Measurements from ENCODE around the gene SMCHD1. TPM values are rescaled to one million over a fixed set of nuclear protein-coding genes. Genes with fewer than 3 reads are reported as not detected.
"Not testable (repeated sequence)": the region's sequence is repeated elsewhere in the genome, so short reads cannot be mapped to it uniquely, and the experiment has no call there.

Gene SMCHD1
- total RNA-seq, 1 donor from 2014 or later, result 71.2 TPM

DNA sequence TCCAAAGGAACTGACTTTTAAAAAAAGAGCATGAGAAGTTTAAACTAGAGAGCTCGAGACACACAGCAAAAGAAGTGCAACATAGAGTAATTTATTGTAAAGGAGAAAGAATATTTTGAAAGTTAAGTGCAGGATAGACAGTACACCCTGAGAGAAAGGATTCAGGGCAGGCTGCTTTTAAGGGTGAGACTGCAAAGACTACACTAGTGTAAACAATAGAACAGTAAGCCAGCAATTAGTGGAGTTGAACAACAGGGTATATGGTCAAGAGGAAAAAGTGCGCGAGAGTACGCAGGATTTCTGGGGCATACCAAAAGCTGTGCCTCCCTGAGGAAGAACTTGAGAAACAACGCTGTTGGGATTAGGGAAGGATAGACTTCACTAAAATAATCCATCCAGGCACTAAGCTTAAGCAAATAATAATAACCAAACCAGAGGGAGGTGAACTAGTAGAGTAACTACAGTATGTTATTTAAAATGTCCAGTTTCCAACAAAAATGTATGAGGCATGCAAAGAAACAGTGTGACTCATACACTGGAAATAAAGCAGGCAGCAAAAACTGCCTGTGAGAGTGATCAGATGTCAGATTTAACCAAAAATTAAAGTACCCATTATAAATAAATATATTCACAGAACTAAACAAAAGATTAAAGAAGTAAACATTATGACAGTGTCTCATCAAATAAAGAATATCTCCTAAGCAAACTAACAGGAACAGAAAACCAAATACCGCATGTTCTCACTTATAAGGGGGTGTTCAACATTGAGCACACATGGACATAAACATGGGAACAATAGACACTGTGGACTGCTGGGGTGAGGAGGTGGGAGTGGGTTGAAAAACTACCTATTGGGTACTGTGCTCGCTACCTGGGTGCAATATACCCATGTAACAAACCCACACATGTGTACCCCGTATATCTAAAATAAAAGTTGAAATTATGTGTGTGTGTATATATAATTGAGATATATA is 150.7 kb downstream of the SMCHD1 start:
- Mint-ChIP-seq H3K27me3 (ENCODE audit: low read depth) (no peaks in the 10 kb centered on the region), H3K36me3 (peaks cover 9% of the 10 kb centered on the region)

GRCh38 chr18:2808640-2809039 is 153.1 kb downstream of the SMCHD1 start:
- DNase-seq (ENCODE audit: low spot score in 2 of 2, unreplicated experiment in 2 of 2); H3K27me3 Mint-ChIP-seq (ENCODE audit: low read depth); H3K4me1 Mint-ChIP-seq; H3K27ac Mint-ChIP-seq; H3K4me3 Mint-ChIP-seq; H3K36me3 Mint-ChIP-seq: not testable (repeated sequence)
- H3K9me3 Mint-ChIP-seq, result peaks cover 40% of the 10 kb centered on the region

More for the DNA sequence above, 150.7 kb downstream of the SMCHD1 start:
- Mint-ChIP-seq H3K9me3 (peaks cover 18% of the 10 kb centered on the region), H3K27ac (no peak overlapping the region), H3K4me1 (no peaks in the 10 kb centered on the region), H3K4me3 (no peak overlapping the region)
- DNase-seq (ENCODE audit: low spot score in 2 of 2, unreplicated experiment in 2 of 2), result no peak
- TF ChIP-seq, protein P1, sequence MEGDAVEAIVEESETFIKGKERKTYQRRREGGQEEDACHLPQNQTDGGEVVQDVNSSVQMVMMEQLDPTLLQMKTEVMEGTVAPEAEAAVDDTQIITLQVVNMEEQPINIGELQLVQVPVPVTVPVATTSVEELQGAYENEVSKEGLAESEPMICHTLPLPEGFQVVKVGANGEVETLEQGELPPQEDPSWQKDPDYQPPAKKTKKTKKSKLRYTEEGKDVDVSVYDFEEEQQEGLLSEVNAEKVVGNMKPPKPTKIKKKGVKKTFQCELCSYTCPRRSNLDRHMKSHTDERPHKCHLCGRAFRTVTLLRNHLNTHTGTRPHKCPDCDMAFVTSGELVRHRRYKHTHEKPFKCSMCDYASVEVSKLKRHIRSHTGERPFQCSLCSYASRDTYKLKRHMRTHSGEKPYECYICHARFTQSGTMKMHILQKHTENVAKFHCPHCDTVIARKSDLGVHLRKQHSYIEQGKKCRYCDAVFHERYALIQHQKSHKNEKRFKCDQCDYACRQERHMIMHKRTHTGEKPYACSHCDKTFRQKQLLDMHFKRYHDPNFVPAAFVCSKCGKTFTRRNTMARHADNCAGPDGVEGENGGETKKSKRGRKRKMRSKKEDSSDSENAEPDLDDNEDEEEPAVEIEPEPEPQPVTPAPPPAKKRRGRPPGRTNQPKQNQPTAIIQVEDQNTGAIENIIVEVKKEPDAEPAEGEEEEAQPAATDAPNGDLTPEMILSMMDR (IDR thresholded peaks at IDR 0.05; ENCODE audit: unreplicated experiment), result no peak

DNA sequence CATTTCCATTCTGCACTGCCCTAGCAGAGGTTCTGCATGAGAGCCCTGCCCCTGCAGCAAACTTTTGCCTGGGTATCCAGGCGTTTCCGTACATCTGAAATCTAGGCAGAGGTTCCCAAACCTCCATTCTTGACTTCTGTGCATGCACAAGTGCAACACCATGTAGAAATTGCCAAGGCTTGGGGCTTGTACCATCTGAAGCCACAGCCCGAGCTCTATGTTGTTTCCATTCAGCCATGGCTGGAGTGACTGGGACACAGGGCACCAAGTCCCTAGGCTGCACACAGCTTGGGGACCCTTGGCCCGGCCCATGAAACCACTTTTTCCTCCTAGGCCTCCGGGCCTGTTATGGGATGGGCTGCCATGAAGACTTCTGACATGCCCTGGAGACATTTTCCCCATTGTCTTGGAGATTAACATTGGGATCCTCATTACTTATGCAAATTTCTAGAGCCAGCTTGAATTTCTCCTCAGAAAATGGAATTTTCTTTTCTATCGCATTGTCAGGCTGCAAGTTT is 154.2 kb downstream of the SMCHD1 start:
- not testable (repeated sequence) for H3K27ac Mint-ChIP-seq; H3K4me3 Mint-ChIP-seq; H3K4me1 Mint-ChIP-seq; H3K36me3 Mint-ChIP-seq; DNase-seq (ENCODE audit: low spot score in 2 of 2, unreplicated experiment in 2 of 2); H3K27me3 Mint-ChIP-seq (ENCODE audit: low read depth)
- peaks cover 48% of the 10 kb centered on the region for H3K9me3 Mint-ChIP-seq

DNA sequence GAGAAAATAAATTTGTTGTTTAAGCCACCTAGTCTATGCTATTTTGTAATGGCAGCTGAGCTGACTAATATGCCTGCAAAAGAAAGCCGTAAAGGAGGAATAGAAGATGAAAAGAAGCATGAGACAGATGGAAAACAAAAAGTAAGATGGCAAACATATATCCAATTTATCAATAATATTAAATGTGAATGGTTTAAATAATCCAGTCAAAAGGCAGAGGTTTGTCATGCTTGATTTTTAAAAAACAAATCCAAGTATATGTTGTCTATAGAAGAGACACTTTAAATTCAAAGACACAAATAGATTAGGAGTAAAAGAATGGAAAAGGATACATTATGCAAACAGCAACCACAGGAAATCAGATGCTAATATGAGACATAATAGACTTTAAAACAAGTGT is 155.9 kb downstream of the SMCHD1 start:
- Mint-ChIP-seq H3K27ac (no peak overlapping the region), H3K9me3 (peaks cover 59% of the 10 kb centered on the region), H3K4me3 (no peak overlapping the region), H3K4me1 (no peaks in the 10 kb centered on the region), H3K36me3 (peaks cover 14% of the 10 kb centered on the region), H3K27me3 (ENCODE audit: low read depth) (no peaks in the 10 kb centered on the region)
- TF ChIP-seq, protein P1 (IDR thresholded peaks at IDR 0.05; ENCODE audit: unreplicated experiment), result no peak
- DNase-seq (ENCODE audit: low spot score in 2 of 2, unreplicated experiment in 2 of 2), result no peak

- TF ChIP-seq, protein P1 (IDR thresholded peaks at IDR 0.05; ENCODE audit: unreplicated experiment), result no peak
- Mint-ChIP-seq H3K27me3 (ENCODE audit: low read depth) (no peaks in the 10 kb centered on the region), H3K9me3 (peaks cover 69% of the 10 kb centered on the region), H3K27ac (no peak overlapping the region), H3K36me3 (peaks cover 12% of the 10 kb centered on the region), H3K4me3 (no peak overlapping the region), H3K4me1 (no peaks in the 10 kb centered on the region)
- DNase-seq (ENCODE audit: low spot score in 2 of 2, unreplicated experiment in 2 of 2), result no peak
Observed at GRCh38 chr18:2814928-2815327, 159.4 kb downstream of the SMCHD1 start.

- no peak for DNase-seq (ENCODE audit: low spot score in 2 of 2, unreplicated experiment in 2 of 2)
- H3K9me3 Mint-ChIP-seq, result peaks cover 41% of the 10 kb centered on the region
- peaks cover 7% of the 10 kb centered on the region for H3K36me3 Mint-ChIP-seq
- no peaks in the 10 kb centered on the region for H3K4me1 Mint-ChIP-seq
- H3K27ac Mint-ChIP-seq, result no peak overlapping the region
- no peaks in the 10 kb centered on the region for H3K27me3 Mint-ChIP-seq (ENCODE audit: low read depth)
- H3K4me3 Mint-ChIP-seq, result no peak overlapping the region
- TF ChIP-seq, protein P1 (IDR thresholded peaks at IDR 0.05; ENCODE audit: unreplicated experiment), result no peak
Observed at GRCh38 chr18:2818281-2818680, 162.8 kb downstream of the SMCHD1 start.
